Measurements from ENCODE around the gene CCNA2.
A peak's percentile ranks its signal among the peaks of the same experiment; 100 is the strongest.

CCNA2 gene

DNA sequence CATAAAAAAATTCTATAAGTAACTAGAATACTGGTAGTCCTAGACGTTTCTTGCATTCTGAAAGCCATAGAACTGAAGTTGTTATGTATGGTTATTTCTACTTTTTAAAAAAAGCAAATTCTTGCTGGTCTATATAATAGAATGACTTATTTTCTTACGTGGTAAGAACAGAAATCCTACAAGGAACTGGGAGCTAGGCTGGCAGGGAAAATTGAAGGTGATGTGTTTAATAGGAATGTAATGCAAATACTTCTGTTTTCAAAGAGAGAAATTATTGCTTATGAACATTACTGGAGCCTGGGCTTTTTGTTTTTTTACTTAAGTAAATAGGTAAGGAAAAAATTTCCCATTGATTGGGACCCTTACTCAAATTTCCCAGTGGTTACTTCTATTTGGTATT lies 8.9 kb downstream of the CCNA2 start:
- H3K9me3 ChIP-seq (ENCODE audit: control insufficient read depth, low read length): no peaks in the 10 kb centered on the region
- no peaks in the 10 kb centered on the region for H3K36me3 ChIP-seq (ENCODE audit: control insufficient read depth, insufficient read depth, low read length)
- no peak overlapping the region for H3K9ac ChIP-seq
- H3K27me3 ChIP-seq (ENCODE audit: control insufficient read depth, insufficient read depth, low read length): no peaks in the 10 kb centered on the region
- H3K4me1 ChIP-seq: no peaks in the 10 kb centered on the region
- no peak overlapping the region for H3K4me3 ChIP-seq (ENCODE audit: low read depth, low read length)
- no peak overlapping the region for H3K27ac ChIP-seq
- no peaks in the 10 kb centered on the region for H3K79me2 ChIP-seq
- no peak overlapping the region for H3K4me2 ChIP-seq (ENCODE audit: low read length)
- TF ChIP-seq, protein P1, sequence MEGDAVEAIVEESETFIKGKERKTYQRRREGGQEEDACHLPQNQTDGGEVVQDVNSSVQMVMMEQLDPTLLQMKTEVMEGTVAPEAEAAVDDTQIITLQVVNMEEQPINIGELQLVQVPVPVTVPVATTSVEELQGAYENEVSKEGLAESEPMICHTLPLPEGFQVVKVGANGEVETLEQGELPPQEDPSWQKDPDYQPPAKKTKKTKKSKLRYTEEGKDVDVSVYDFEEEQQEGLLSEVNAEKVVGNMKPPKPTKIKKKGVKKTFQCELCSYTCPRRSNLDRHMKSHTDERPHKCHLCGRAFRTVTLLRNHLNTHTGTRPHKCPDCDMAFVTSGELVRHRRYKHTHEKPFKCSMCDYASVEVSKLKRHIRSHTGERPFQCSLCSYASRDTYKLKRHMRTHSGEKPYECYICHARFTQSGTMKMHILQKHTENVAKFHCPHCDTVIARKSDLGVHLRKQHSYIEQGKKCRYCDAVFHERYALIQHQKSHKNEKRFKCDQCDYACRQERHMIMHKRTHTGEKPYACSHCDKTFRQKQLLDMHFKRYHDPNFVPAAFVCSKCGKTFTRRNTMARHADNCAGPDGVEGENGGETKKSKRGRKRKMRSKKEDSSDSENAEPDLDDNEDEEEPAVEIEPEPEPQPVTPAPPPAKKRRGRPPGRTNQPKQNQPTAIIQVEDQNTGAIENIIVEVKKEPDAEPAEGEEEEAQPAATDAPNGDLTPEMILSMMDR (IDR thresholded peaks at IDR 0.05): no peak
- H2AFZ ChIP-seq: no peak overlapping the region

DNA sequence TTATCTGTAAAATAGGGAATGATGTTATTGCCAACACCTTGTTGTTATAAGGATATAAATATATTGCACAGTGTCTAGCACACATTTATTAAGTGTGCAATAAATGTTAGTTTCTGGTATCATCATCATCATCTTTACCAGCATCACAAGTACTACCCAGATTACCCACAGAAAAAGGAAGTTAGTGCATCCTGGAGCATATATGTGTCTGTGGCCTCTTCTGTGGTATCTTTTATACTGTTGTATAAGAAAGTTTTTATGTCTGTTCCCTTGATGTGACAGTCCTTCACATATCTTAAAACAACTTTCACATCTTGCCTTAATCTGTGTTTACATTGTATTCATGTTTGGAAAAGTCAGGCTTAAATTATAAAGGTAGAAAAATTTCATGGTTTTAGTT lies 12.6 kb downstream of the CCNA2 start:
- Histone ChIP-seq H3K4me2 (ENCODE audit: low read length) (no peak overlapping the region), H3K79me2 (no peaks in the 10 kb centered on the region), H3K4me3 (ENCODE audit: low read depth, low read length) (no peak overlapping the region), H3K9ac (no peak overlapping the region), H3K9me3 (ENCODE audit: control insufficient read depth, low read length) (no peaks in the 10 kb centered on the region), H3K27ac (no peak overlapping the region), H3K4me1 (no peaks in the 10 kb centered on the region), H3K36me3 (ENCODE audit: control insufficient read depth, insufficient read depth, low read length) (no peaks in the 10 kb centered on the region), H2AFZ (no peak overlapping the region), H3K27me3 (ENCODE audit: control insufficient read depth, insufficient read depth, low read length) (no peaks in the 10 kb centered on the region)
- TF ChIP-seq, protein P1 (IDR thresholded peaks at IDR 0.05): no peak

DNA sequence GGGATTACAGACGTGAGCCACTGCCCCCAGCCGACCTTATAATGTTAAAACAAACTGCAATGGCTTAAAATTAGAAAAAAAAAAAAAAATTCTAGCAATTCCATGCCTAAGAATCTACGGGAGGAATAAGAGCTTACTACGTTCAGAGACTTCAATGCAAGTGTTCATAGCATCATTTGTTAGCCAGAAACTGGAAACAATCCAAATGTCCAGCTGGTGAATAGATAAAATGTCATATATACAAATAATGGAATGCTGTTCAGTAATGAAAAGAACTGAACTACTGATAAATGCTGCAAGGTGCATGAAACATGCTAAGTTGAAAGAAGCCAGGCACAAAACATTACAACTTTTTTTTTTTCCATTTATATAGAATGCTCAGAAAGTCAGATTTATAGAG lies 17.3 kb downstream of the CCNA2 start:
- H3K4me1 ChIP-seq: peaks cover 2% of the 10 kb centered on the region
- H3K79me2 ChIP-seq: no peaks in the 10 kb centered on the region
- H3K4me3 ChIP-seq (ENCODE audit: low read depth, low read length): no peak overlapping the region
- H3K4me2 ChIP-seq (ENCODE audit: low read length): no peak overlapping the region
- H3K9me3 ChIP-seq (ENCODE audit: control insufficient read depth, low read length): no peaks in the 10 kb centered on the region
- TF ChIP-seq, protein P1 (IDR thresholded peaks at IDR 0.05): no peak
- no peaks in the 10 kb centered on the region for H3K36me3 ChIP-seq (ENCODE audit: control insufficient read depth, insufficient read depth, low read length)
- no peak overlapping the region for H3K27ac ChIP-seq
- no peaks in the 10 kb centered on the region for H3K27me3 ChIP-seq (ENCODE audit: control insufficient read depth, insufficient read depth, low read length)
- H2AFZ ChIP-seq: no peak overlapping the region
- H3K9ac ChIP-seq: no peak overlapping the region

DNA sequence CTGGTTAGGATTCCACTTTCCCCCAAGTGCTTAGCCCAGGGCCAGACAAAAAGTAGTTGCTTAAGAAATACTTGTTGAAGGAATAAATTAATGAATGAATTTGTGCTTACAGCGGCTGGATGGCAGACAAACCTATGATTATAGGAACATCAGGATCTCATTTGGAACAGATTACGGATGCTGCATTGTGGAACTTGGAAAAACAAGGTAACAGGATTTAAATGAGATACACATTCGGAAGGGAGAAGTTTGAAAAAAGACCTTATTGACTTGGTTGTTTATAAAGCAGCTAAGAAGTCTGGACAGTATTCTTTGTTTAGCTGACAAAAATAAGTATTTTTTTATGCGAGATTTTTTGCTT lies 22.0 kb downstream of the CCNA2 start:
- H3K27me3 ChIP-seq (ENCODE audit: control insufficient read depth, insufficient read depth, low read length): no peaks in the 10 kb centered on the region
- no peaks in the 10 kb centered on the region for H3K79me2 ChIP-seq
- peak overlapping the region; percentile 100 for H2AFZ ChIP-seq
- peak overlapping the region; percentile 67 for H3K9ac ChIP-seq
- TF ChIP-seq, protein P1 (IDR thresholded peaks at IDR 0.05): no peak
- no peaks in the 10 kb centered on the region for H3K36me3 ChIP-seq (ENCODE audit: control insufficient read depth, insufficient read depth, low read length)
- H3K9me3 ChIP-seq (ENCODE audit: control insufficient read depth, low read length): no peaks in the 10 kb centered on the region
- peak overlapping the region; percentile 90 for H3K27ac ChIP-seq
- H3K4me3 ChIP-seq (ENCODE audit: low read depth, low read length): peak overlapping the region; percentile 78
- peaks cover 2% of the 10 kb centered on the region for H3K4me1 ChIP-seq
- peak overlapping the region; percentile 96 for H3K4me2 ChIP-seq (ENCODE audit: low read length)

DNA sequence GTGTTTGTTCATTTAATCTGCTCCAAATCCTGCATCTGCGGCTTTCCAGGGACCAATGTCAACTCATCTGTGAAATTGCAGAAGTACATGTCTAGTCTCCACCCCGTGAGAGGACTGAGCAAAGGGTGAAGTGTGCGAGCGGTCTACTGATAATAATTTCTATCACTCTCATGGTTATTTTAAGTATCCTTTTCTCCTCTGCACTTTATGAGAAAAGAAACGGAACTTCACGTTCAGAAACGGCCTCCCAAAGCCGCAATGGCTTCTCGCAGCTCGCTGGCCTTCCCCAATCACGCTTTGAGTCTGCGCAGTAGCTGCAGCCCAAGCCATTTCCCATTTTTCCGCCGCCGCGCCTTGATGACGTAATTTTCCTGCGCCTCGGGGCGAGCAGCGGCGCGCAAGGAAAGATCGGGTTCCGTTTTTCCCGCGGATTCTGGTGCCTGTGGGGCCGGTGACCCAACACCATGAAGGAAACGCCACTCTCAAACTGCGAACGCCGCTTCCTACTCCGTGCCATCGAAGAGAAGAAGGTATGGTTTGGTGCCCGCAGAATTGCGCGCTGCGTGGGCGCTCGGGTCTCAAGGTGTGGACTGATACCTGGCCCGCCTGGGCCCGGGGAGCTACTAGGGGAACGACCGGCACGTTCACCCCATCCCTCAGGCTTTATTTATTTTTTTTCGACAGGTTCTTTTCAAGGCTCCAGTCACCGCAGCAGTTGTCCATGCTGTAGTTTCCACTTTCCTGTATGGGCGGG lies 22.5 kb downstream of the CCNA2 start, which contains the start of gene EXOSC9:
TSS of gene EXOSC9 (plus strand) at position 363 of the 754 bp plus-strand sequence. CDS start at position 465, 102 bp downstream.
- peak within 1 kb of the TSS; percentile 67 for H3K9ac ChIP-seq
- no peaks in the 10 kb centered on the region for H3K79me2 ChIP-seq
- H3K4me2 ChIP-seq (ENCODE audit: low read length): peak within 1 kb of the TSS; percentile 96
- H3K27ac ChIP-seq: peak within 1 kb of the TSS; percentile 90
- peaks cover 2% of the 10 kb centered on the region for H3K4me1 ChIP-seq
- TF ChIP-seq, protein P1 (IDR thresholded peaks at IDR 0.05): no peak
- no peaks in the 10 kb centered on the region for H3K27me3 ChIP-seq (ENCODE audit: control insufficient read depth, insufficient read depth, low read length)
- no peaks in the 10 kb centered on the region for H3K9me3 ChIP-seq (ENCODE audit: control insufficient read depth, low read length)
- no peaks in the 10 kb centered on the region for H3K36me3 ChIP-seq (ENCODE audit: control insufficient read depth, insufficient read depth, low read length)
- peak within 1 kb of the TSS; percentile 78 for H3K4me3 ChIP-seq (ENCODE audit: low read depth, low read length)
- peak within 1 kb of the TSS; percentile 100 for H2AFZ ChIP-seq

All from parathyroid adenoma (tissue), 2 donors.